GM19025 (cell line): Measurements from ENCODE around the gene PIK3CD.

Experiments used
- ATAC-seq: cut with Tn5 transposase; IDR thresholded peaks from one replicate; pipeline ENCODE4 v1.9.1; 2021; ENCODE audit warnings: mild to moderate bottlenecking, low read depth, moderate library complexity; ENCODE audit not compliant: unreplicated experiment

The PIK3CD gene

GRCh38 chr1:9651565-9652378 is at the start of gene PIK3CD:
Gene PIK3CD, plus strand, starts transcription at chr1:9651731. Its CDS starts 58,725 bp downstream, at chr1:9710456.
- ATAC-seq: peak; percentile 31

GRCh38 chr1:9601942-9602793 is 49.4 kb upstream of the PIK3CD start:
- no peak for ATAC-seq

DNA sequence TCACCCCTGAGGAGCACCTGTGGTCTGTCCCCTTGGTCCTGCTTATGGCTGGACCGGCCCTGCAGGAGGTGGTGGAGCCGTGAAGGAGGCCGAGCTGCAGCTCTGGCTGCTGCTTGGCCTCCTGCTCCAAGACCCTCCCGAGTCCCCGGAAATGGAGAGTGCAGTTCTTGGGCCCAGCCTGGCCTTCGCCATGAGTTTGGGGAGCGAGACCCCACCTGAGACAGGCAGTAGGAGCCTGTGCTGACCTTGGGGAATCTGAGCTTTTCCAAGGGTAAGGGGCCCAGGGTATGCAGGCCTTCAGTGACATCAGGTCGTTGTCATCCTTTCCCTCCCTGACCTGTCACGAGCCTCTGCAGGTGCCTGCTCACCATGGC is 48.8 kb upstream of the PIK3CD start:
- no peak for ATAC-seq

DNA sequence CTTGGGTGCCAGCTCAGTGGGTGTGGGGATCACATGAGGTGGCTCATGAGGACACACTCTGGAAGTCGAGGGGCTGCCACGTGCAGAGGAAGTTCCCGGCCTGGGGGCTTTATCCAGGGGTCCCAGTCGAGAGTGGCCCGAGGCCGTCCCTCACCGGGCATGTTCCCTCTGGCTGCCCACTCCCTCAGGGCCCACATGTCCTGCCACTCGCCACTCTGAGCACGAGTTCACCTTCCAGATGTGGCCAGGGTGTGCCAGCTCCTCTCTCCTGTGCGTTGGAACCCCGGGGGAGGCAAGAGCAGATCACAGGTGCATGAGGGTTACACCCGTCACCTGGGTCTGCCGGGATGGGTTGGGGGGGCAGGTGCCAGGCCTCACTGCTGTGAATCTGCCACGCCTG is 48.2 kb upstream of the PIK3CD start:
- ATAC-seq: no peak

- no peak for ATAC-seq
These were observed 47.5 kb upstream of the PIK3CD start for GRCh38 chr1:9603766-9604753.

DNA sequence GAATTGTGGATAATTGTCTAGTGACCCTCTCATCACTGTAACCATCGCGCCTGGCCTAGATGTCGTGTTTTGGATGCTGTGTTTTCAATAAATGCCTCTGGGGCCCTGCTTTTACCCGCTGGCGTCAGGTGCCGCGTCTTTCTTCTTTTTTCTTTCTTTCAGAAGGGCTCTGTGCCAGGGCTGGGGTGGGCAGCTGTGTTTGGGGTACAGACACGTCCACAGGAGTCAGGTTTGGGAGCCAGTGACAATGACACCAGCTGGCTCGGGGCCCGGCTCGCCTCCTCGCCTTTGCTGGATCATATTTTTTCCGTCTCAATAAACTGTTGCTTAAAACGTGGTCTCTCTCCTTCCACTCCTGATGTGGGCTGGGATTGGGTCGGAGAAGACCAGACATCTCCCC is 46.7 kb upstream of the PIK3CD start:
- no peak for ATAC-seq

DNA sequence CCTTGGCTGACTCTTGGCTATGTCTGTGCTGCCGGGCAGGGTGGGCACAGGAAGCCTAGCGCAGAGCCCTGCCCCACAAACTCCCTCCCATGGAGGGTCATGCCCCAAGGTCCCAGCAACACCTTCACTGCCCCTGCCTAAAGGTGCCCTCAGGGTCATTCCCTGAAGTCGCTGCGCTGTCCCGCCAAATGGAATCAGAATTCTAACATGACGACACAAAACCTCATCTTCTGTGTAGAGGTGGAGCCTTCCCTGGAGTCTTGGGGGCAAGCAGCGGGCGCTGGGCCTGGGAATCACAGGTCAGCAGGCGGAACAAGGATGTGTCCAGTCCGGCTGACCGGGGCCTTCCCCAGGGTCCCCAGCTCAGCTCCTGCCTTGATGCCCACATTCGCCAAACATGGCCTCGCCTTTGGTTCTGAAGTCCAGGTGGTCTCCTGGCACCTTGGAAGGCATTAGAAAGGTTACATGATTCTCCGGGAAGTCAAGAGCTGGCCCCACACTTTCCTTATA is 45.5 kb upstream of the PIK3CD start:
- ATAC-seq: no peak

- ATAC-seq: no peak
These were observed 45.1 kb upstream of the PIK3CD start for GRCh38 chr1:9606458-9606857.

DNA sequence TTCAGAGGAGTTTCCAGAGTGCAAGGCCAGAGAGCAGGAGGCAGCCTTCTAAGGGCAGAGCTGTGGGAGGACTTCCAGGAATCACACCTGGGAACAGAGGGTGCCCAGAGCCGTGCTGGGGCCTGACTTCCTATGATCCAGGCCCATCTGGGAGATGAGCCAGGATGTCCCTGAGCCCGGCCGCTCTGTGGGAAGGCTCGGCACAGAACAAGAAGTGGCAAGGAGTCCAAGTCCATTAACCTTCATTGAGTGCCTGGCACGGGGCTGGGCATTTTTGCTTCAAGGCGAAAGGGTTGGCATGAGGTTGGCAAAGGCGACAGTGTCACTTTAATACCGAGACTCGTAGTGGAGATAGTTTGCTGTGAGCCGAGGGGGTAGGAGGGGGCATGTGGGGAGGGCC is 44.6 kb upstream of the PIK3CD start:
- no peak for ATAC-seq

GRCh38 chr1:9607352-9607751 is 44.2 kb upstream of the PIK3CD start:
- ATAC-seq: no peak

GRCh38 chr1:9609998-9610397 is 41.5 kb upstream of the PIK3CD start:
- no peak for ATAC-seq

DNA sequence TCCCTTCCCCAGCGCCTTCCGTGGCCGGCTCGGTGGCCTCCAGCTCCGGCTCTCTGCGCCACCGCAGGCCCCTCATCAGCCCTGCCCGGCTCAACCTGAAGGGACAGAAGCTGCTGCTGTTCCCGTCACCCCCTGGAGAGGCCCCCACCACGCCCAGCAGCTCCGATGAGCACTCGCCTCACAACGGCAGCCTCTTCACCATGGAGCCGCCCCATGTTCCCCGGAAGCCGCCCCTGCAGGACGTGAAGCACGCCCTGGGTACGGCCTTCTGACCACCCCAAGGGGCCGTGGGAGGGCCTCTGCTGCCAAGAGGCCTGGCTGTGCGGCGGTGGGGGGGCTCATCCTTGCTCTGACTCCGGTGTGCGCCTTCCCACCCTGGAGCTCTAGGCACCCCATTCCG is 41.0 kb upstream of the PIK3CD start:
- ATAC-seq: no peak

DNA sequence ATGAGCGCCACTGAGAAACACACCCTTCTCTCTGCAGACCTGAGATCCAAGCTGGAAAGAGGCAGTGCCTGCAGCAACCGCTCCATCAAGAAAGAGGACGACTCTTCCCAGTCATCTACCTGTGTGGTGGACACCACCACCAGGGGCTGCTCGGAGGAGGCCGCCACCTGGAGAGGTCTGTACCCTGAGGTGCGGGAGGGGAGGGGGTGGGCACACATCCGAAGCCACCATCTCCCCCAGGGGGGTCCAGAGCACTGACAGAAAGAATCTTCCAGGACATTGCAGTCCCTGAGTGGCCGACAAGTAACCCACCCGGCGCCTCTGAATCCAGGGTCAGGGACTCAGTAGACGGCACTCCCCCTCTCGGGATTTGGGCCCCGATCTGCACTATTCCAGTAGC is 39.8 kb upstream of the PIK3CD start:
- ATAC-seq: no peak

GRCh38 chr1:9612162-9612845 is 39.2 kb upstream of the PIK3CD start:
- ATAC-seq: no peak

DNA sequence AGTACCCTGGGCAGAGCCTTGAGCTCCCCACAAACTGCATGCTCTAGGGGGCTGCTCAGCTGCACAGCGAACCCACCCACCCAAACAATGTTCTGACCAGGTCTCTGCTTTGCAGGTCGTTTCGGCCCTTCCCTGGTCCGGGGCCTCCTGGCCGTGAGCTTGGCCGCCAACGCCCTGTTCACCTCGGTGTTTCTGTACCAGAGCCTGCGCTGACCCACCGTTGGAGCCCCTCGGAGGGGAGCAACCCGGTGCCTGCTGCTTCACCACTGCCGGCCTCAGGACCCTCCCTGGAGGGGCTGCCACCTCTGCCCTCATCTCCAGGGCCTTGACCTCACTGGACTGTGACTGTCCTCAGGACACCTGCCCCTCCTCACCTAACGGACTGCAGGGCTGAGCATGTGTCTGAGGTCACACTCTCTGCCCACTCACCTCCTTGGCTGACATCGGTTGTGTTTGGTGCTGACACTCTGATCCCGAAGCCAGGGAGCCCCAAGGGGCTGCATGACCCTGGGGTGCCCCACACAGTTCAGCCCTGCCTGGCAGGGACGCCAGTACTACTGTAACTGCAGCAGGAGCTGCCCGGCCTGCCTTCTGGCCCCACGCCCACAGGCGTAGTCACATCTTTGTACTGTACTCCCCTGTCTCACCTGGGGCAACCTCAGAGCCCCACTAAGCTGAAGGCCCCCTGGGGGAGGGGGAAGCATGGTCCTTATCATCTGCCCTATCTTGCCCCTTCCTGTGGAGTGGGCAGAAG is 38.5 kb upstream of the PIK3CD start:
- no peak for ATAC-seq

DNA sequence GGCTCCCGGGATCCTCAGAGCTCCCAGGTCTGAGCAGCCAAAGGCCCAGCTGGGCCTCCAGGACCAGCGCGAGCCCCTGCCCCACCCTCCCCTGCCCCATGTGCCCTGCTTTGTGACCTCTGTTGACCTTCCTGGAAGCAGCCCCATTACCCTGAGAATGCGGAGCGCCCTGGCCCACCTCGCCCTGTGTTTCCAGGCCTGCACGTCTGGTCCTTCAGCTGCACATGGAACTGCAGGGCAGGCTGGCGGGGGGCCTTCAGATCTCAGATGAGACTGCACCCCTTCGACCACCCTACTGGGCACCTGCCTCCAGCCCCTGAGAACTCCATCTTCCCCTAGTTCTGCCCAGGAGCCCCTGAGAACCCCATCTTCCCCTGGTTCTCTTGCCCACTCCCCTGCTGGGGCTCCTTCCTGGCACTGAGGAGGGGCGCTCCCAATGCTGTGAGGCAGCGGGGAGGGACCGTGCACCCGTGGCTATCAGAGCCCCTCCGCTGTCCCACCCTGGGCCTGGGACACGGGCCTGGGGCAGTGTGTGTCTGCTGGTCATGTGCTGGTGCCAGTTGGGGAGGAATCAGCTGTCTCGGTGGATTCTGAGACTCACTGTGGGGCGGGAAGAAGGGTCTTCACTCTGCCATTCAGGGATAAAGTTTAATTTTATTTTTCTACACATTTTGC is 37.8 kb upstream of the PIK3CD start:
- ATAC-seq: no peak

GRCh38 chr1:9615316-9616063 is 36.0 kb upstream of the PIK3CD start:
- no peak for ATAC-seq
